ENCODE results near the gene TCERG1L. TPM values are rescaled to one million over a fixed set of nuclear protein-coding genes. Genes with fewer than 3 reads are reported as not detected.

Gene TCERG1L
- total and polyA plus RNA-seq, 9 of the 15 experiments (the other 6 are each of a cell fraction or from before 2014, with no cell fraction given) = not detected

DNA sequence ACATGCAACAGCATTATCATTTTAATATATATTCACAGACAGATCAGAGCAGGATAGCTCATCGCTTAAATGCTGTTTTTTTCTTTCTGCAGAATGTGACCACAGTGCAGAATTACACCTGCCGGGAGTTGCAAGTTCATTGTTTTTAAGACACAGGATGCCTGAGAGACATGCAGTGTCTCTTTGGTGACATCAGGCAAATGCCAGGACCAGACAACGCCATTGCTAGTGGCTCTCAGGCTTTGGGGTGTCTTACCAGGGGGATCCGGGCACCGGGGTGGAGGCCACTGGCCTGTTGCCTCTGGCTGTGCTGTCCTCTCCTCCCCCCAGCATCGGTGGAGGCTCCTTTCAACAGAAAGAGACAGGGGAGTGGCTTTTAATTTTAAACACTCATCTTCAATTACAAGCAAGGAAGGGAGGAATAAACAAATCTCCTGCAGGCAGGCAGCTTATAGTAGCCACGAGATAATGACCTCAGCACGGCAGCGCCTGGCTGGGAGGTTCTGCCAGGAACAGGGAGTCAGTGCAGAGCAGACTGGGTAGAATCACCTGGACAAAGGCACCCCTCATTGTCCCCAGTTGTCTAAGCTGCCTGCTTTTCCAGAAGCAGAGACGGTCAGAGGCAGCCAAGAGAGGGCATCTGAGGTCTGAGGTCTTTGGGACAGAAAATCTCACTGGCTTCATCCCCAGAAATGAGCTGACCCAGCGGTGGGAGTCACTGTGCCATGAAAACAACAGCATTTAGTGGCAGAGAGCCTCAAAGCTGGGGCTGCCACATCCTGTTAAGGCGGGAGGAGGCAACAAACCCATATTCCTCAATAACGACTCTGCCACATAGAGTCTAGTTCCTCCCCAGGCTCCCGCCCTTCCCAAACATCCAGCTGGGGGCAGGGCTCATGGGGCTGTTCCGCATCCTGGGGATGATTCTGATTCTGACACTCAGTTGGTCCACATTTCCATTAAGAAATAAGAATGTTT is 148.4 kb downstream of the TCERG1L start (continued):
- TF ChIP-seq, protein P1, sequence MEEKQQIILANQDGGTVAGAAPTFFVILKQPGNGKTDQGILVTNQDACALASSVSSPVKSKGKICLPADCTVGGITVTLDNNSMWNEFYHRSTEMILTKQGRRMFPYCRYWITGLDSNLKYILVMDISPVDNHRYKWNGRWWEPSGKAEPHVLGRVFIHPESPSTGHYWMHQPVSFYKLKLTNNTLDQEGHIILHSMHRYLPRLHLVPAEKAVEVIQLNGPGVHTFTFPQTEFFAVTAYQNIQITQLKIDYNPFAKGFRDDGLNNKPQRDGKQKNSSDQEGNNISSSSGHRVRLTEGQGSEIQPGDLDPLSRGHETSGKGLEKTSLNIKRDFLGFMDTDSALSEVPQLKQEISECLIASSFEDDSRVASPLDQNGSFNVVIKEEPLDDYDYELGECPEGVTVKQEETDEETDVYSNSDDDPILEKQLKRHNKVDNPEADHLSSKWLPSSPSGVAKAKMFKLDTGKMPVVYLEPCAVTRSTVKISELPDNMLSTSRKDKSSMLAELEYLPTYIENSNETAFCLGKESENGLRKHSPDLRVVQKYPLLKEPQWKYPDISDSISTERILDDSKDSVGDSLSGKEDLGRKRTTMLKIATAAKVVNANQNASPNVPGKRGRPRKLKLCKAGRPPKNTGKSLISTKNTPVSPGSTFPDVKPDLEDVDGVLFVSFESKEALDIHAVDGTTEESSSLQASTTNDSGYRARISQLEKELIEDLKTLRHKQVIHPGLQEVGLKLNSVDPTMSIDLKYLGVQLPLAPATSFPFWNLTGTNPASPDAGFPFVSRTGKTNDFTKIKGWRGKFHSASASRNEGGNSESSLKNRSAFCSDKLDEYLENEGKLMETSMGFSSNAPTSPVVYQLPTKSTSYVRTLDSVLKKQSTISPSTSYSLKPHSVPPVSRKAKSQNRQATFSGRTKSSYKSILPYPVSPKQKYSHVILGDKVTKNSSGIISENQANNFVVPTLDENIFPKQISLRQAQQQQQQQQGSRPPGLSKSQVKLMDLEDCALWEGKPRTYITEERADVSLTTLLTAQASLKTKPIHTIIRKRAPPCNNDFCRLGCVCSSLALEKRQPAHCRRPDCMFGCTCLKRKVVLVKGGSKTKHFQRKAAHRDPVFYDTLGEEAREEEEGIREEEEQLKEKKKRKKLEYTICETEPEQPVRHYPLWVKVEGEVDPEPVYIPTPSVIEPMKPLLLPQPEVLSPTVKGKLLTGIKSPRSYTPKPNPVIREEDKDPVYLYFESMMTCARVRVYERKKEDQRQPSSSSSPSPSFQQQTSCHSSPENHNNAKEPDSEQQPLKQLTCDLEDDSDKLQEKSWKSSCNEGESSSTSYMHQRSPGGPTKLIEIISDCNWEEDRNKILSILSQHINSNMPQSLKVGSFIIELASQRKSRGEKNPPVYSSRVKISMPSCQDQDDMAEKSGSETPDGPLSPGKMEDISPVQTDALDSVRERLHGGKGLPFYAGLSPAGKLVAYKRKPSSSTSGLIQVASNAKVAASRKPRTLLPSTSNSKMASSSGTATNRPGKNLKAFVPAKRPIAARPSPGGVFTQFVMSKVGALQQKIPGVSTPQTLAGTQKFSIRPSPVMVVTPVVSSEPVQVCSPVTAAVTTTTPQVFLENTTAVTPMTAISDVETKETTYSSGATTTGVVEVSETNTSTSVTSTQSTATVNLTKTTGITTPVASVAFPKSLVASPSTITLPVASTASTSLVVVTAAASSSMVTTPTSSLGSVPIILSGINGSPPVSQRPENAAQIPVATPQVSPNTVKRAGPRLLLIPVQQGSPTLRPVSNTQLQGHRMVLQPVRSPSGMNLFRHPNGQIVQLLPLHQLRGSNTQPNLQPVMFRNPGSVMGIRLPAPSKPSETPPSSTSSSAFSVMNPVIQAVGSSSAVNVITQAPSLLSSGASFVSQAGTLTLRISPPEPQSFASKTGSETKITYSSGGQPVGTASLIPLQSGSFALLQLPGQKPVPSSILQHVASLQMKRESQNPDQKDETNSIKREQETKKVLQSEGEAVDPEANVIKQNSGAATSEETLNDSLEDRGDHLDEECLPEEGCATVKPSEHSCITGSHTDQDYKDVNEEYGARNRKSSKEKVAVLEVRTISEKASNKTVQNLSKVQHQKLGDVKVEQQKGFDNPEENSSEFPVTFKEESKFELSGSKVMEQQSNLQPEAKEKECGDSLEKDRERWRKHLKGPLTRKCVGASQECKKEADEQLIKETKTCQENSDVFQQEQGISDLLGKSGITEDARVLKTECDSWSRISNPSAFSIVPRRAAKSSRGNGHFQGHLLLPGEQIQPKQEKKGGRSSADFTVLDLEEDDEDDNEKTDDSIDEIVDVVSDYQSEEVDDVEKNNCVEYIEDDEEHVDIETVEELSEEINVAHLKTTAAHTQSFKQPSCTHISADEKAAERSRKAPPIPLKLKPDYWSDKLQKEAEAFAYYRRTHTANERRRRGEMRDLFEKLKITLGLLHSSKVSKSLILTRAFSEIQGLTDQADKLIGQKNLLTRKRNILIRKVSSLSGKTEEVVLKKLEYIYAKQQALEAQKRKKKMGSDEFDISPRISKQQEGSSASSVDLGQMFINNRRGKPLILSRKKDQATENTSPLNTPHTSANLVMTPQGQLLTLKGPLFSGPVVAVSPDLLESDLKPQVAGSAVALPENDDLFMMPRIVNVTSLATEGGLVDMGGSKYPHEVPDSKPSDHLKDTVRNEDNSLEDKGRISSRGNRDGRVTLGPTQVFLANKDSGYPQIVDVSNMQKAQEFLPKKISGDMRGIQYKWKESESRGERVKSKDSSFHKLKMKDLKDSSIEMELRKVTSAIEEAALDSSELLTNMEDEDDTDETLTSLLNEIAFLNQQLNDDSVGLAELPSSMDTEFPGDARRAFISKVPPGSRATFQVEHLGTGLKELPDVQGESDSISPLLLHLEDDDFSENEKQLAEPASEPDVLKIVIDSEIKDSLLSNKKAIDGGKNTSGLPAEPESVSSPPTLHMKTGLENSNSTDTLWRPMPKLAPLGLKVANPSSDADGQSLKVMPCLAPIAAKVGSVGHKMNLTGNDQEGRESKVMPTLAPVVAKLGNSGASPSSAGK (IDR thresholded peaks at IDR 0.05) = no peak
- TF ChIP-seq, protein P2, sequence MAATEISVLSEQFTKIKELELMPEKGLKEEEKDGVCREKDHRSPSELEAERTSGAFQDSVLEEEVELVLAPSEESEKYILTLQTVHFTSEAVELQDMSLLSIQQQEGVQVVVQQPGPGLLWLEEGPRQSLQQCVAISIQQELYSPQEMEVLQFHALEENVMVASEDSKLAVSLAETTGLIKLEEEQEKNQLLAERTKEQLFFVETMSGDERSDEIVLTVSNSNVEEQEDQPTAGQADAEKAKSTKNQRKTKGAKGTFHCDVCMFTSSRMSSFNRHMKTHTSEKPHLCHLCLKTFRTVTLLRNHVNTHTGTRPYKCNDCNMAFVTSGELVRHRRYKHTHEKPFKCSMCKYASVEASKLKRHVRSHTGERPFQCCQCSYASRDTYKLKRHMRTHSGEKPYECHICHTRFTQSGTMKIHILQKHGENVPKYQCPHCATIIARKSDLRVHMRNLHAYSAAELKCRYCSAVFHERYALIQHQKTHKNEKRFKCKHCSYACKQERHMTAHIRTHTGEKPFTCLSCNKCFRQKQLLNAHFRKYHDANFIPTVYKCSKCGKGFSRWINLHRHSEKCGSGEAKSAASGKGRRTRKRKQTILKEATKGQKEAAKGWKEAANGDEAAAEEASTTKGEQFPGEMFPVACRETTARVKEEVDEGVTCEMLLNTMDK (IDR thresholded peaks at IDR 0.05; ENCODE audit: borderline replicate concordance, insufficient read depth, low read depth, low read length, poor library complexity, severe bottlenecking) = no peak
- TF ChIP-seq PHF8 (IDR thresholded peaks at IDR 0.05; ENCODE audit: borderline replicate concordance, low read length) = no peak
- no peak for TF ChIP-seq ZNF551 (CRISPR knock-in tag; IDR thresholded peaks at IDR 0.05)
- TF ChIP-seq NFXL1 (CRISPR knock-in tag; IDR thresholded peaks at IDR 0.05) = no peak
